Adrenal gland (tissue), 5 donors: ENCODE measurements around the gene SARM1.
"Not testable (repeated sequence)": the region's sequence is repeated elsewhere in the genome, so short reads cannot be mapped to it uniquely, and the experiment has no call there.

Source experiments
- CTCF ChIP-seq, 6 experiments: fragments of 450-650 bp in 4 of 6; fragments of 200-600 bp in 2 of 6; sonication (generic) in 1 of 6; IDR thresholded peaks; 1 replicate in 5 of 6; 2 replicates in 1 of 6; pipeline versions ENCODE4 v1.5.1 to v1.8.0; 2016 to 2021; ENCODE audit warnings: antibody characterized with exemption in 6 of 6, mild to moderate bottlenecking in 2 of 6, moderate library complexity in 1 of 6
- POLR2A ChIP-seq, 2 donors: fragments of 450-650 bp; IDR thresholded peaks; one replicate each; pipeline ENCODE4 v1.6.1; 2017; ENCODE audit warnings: antibody characterized with exemption in 2 of 2, mild to moderate bottlenecking in 2 of 2, moderate library complexity in 1 of 2
- donor health status: DM: no; HTN: no; CAD: no.

GRCh38 chr17:28338769-28339212 lies 32.7 kb upstream of the SARM1 start:
- TF ChIP-seq POLR2A, CTCF (IDR thresholded peaks at IDR 0.05): not testable (repeated sequence)
